Activated CD4-positive, alpha-beta T cell treated with anti-CD3 and anti-CD28 coated beads, Interleukin-2, Interleukin-4, amounts not matched to agents 100 ng/mL and 50 ng/mL, durations not matched to agents 16 hours and 8 hours (primary cell): ENCODE measurements around the gene PELO.
"Not testable (repeated sequence)": the region's sequence is repeated elsewhere in the genome, so short reads cannot be mapped to it uniquely, and the experiment has no call there.

Experiments
- DNase-seq: peaks from one replicate; pipeline ENCODE4 v3.0.0-alpha.2; 2020; ENCODE audit warnings: low spot score

The PELO gene, protein sequence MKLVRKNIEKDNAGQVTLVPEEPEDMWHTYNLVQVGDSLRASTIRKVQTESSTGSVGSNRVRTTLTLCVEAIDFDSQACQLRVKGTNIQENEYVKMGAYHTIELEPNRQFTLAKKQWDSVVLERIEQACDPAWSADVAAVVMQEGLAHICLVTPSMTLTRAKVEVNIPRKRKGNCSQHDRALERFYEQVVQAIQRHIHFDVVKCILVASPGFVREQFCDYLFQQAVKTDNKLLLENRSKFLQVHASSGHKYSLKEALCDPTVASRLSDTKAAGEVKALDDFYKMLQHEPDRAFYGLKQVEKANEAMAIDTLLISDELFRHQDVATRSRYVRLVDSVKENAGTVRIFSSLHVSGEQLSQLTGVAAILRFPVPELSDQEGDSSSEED

GRCh38 chr5:52787600-52788504, at the start of gene PELO, which contains the start of gene ITGA1:
Gene PELO (plus strand): TSS chr5:52787916. CDS start chr5:52800395, 12,479 bp downstream.
Gene ITGA1 (plus strand): TSS chr5:52787916. CDS start chr5:52788354, 438 bp downstream.
- DNase-seq = peak; percentile 44

DNA sequence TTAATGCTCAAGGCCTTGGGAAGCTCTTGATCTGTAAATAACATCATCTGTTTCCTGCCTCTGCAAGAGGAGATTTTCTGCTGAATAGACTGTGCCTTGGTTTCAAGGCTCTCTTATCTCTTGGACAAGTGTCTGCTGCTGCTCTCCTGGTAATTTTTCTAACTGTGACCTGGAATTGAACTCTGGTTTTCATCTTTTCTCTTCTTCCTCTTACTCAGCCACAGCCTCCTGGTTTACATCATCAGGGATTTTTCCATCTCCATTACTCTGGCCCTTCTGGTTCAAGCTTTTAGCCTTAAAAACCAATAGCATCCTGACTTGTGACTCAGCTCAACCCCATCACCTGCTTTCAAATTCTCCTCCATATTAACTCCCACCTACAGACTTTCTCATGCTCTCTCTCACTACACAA, 49.6 kb upstream of the PELO start:
- peak; percentile 17 for DNase-seq

DNA sequence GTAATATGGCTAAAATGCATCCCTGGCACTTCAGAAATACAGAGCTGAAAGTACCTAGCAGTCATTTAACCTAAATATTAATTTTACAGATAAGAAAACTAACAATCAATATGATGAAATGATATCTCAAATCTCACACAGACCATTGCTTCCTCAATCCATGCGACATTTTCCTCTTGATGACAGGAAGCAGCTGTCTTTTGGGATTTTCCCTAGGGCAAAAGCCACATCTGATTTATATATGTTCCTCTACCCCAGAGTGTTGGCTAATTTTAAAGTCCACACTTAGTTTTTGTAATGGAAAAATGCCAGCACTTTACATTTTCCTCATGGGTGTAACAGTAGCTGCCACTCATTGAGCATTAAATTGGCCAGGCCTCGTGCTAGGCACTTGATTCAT, 47.7 kb upstream of the PELO start:
- DNase-seq = no peak

- DNase-seq = peak; percentile 21
Measured at GRCh38 chr5:52743012-52743411, 44.7 kb upstream of the PELO start.

DNA sequence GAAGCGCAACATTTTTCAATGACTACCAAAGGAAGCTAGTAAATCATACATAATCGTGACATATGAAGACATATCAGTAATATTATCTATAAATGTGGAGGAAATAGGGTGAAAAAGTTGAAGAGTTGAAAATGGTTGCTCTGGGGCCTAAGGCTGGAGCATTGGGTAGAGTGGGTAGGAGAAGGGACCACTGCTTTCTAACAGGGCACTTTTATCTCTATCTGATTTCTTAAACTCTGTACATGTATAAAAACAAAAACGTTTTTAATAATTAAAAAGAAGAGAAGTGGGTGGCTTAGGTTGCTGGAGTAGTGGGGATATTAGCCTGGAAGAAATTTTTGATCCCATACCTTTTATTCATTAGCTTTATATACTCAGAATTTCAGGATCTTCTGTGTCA, 44.2 kb upstream of the PELO start:
- no peak for DNase-seq

DNA sequence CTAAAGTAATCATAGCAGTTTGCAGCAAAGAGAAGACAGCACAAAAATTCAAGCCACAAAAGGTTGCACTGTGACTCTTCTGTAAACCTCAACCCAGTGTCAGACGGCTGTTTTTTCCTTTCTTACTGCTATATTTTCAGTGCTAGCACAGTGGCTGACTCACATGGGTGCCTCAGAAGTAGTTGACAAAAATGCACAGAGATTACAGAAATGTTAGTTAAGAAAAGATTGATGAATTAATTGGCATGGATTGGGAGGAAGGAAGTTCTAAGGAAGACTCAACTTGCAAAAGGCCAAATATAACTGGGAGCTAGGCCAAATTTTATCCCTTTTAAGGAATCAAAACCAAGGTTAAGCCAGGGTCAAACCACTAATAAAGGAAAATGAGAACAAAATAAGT, 43.7 kb upstream of the PELO start:
- peak; percentile 87 for DNase-seq

DNA sequence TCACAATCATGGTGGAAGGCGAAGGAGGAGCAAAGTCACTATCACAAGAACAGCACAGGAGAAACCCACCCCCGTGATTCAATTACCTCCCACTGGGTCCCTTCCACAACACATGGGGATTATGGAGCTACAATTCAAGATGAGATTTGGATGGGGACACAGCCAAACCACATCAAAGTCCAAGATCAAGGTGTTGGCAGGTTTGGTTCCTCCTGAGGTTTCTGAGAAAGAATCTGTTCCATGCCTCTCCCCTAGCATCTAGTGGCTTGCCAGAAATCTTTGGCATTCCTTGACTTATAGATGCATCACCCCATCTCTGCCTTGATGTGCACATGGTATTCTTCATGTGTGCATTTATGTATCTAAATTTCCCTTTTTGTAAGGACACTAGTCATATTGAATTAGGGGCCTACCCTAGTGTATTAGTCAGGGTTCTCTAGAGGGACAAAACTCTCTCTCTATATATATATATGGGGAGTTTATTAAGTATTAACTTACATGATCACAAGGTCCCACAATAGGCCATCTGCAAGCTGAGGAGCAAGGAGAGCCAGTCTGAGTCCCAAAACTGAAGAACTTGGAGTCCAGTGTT, 42.8 kb upstream of the PELO start:
- not testable (repeated sequence) for DNase-seq

DNA sequence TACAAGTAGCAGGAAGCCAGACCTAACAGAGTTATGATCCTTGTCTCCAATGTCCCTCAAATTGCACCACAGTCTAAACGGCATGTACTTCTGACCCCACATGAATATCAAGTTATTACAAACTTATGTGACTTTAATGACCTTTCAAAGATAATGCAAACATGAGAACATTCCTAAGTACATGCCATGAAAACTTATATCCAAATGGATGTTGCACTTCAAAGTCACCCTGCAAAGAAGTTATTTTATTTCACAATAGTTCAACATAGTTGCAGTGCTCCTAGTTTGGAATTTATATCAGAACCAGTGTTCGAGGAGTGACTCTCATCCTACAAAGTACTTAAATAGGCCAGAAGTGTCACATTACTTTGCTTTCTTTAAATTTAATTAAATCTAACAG, 41.2 kb upstream of the PELO start:
- no peak for DNase-seq

DNA sequence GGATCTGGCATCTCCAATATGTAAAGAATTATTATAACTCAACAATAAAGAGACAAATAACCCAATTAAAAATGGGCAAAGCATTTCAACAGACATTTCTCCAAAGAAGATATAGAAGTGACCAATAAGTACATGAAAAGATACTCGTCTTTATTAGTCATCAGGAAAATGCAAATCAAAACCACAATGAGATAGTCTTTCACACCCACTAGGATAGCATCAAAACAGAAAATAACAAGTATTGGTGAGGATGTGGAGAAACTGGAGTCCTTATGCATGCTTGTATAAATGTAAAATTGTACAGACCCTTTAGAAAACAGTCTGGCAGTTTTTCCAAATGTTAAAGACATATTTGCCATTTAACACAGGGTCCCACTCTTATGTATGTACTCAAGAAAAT, 39.1 kb upstream of the PELO start:
- DNase-seq = peak; percentile 53

DNA sequence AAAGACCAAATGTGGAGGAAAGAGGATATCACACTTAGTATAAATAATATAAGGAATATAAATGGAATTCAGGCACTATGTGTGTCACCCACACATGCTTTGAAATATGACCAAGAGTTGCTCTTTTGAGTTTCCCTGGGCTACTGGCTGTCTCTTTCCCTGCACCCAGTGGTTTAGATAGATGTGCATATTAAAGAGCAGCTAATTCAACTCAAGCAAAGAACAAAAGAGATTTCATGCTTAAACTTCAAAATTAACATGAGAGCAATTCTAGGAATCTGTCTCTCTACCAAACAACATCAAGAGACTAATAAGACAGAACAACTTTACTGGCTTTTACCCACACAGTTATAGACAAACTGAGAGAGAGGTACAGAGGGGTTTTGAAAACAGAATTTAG, 38.0 kb upstream of the PELO start:
- DNase-seq = no peak

DNA sequence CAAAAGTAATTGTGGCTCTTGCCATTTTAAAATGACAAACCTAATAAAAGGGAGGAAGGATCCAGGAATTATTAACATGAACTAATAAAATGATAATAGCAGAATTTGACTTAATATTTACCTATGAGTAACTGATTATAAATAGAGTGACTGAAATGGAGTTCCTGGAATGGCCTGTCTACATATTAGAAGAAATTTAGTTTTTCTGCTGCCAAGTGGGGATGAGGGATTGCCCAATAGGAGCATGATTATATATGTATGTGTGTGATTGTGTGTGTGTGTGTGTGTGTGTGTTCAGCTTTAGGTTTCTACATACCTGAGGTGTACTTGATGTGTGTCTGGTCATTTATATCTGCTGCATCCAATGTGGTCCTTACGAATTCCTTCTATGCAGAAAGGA, 36.6 kb upstream of the PELO start:
- DNase-seq = no peak

DNA sequence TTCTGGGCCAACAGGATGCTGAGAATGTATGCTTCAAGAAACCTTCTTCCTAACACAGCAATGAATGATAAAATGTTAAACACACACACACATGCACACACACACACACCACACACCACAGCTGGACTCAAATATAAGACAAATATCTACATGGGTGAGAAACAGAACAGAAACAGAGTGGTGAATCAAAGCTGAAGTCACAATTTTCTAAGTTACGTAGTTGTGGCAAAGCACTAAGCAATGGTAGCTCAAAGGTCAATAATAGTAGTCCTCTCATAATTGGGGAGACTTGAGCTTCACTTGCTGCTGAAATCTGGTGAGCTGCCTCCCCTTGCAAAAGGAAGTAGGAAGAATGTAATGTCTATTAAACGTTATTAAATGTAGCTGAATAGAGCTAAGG, 33.7 kb upstream of the PELO start:
- DNase-seq = no peak

- DNase-seq = no peak
Measured at GRCh38 chr5:52757527-52757926, 30.2 kb upstream of the PELO start.

DNA sequence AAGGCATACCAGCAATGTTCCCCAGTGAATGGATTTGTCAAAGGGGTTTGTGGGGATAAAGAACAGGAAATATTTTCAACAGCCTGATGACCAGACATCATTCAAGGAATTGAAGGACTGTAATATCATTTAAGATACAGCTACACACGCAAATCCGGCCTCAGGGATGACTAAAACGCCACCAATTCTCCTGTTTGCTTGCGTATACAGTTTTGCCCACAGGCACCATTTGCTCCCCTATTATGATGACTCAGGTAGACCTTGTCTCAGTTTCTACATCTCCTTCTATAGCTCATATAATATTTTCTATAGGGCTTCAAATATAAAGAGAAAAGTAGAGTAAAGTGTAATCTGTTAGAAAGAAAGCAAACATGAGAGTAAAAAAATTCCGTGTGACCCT, 29.7 kb upstream of the PELO start:
- DNase-seq = no peak

- DNase-seq = no peak
Measured at GRCh38 chr5:52759331-52759730, 28.4 kb upstream of the PELO start.

GRCh38 chr5:52760695-52761366, 26.9 kb upstream of the PELO start:
- no peak for DNase-seq

DNA sequence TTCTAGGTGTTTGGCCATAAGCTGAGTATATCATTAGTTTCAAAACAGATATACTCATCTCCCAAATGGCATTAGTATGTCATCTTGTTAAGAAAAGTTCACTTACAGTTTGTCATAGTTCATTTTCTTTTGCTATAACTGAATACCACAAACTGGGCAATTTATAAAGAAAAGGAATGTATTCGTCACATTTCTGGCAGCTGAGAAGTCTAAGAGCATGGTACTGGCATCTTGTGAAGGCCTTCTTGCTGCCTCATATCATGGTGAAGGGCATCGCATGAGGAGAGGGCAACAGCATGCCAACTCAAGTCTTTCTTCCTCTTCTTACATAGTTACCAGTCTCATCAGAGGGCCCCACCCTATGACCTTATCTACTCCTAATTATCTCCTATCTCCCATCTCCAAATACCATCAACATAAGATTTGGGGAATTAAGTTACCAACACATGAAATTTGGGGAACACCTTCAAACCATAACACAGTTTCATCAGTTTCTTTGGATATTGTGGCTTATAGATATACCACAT, 20.4 kb upstream of the PELO start:
- no peak for DNase-seq

GRCh38 chr5:52767766-52768480, 19.8 kb upstream of the PELO start:
- DNase-seq = no peak

- no peak for DNase-seq
Measured at GRCh38 chr5:52769061-52769460, 18.7 kb upstream of the PELO start.

GRCh38 chr5:52770287-52770939, 17.3 kb upstream of the PELO start:
- no peak for DNase-seq
